Vagina (tissue), 2 donors: ENCODE data around the gene SCN8A. TPM values are rescaled to one million over a fixed set of nuclear protein-coding genes. Genes with fewer than 3 reads are reported as not detected.
A peak's percentile ranks its signal among the peaks of the same experiment; 100 is the strongest.

Experiments
- DNase-seq, 2 donors: peaks; one replicate each; pipeline ENCODE4 v3.0.0-alpha.2; 2017; ENCODE audit errors: extremely low spot score in 2 of 2
- H3K27ac ChIP-seq: fragments of 200-600 bp; sonication (generic); one replicate; pipeline ENCODE4 v1.5.1; 2019
- H3K27me3 ChIP-seq: fragments of 200-600 bp; sonication (generic); one replicate; pipeline ENCODE4 v1.5.1; 2019
- H3K36me3 ChIP-seq, 2 donors: fragments of 200-600 bp; sonication (generic); one replicate each; pipeline ENCODE4 v1.5.1; 2017 to 2019
- H3K4me1 ChIP-seq: fragments of 200-600 bp; sonication (generic); one replicate; pipeline ENCODE4 v1.5.1; 2019
- H3K4me3 ChIP-seq, 2 donors: fragments of 200-600 bp; sonication (generic); 1 replicate in 1 of 2; 2 replicates in 1 of 2; pipeline ENCODE4 v1.5.1; 2016 to 2019
- H3K9me3 ChIP-seq: fragments of 200-600 bp; sonication (generic); one replicate; pipeline ENCODE4 v1.5.1; 2019
- CTCF ChIP-seq, 3 experiments: fragments of 450-650 bp in 2 of 3; fragments of 200-600 bp in 1 of 3; sonication (generic) in 1 of 3; IDR thresholded peaks; one replicate each; pipeline ENCODE4 v1.5.1; 2017 to 2019; ENCODE audit warnings: antibody characterized with exemption in 3 of 3, mild to moderate bottlenecking in 2 of 3, moderate library complexity in 2 of 3
- POLR2A ChIP-seq, 2 donors: fragments of 450-650 bp; IDR thresholded peaks; one replicate each; pipeline ENCODE4 v1.6.1; 2017; ENCODE audit warnings: antibody characterized with exemption in 2 of 2, mild to moderate bottlenecking in 2 of 2, moderate library complexity in 2 of 2
- POLR2AphosphoS5 ChIP-seq, 2 donors: sonication (generic); formaldehyde crosslinking; IDR thresholded peaks; one replicate each; pipeline ENCODE4 v1.9.0; 2017; ENCODE audit warnings: antibody characterized with exemption in 2 of 2, mild to moderate bottlenecking in 2 of 2, low read depth in 1 of 2; ENCODE audit not compliant: insufficient read depth in 1 of 2
- intact Hi-C: fragments of 100-400 bp; cut with DNase I; formaldehyde crosslinking; loops from one replicate; pipeline ENCODE4 v1.15.1; 2023
- total RNA-seq: library from RNA; depleted of rRNA; stranded (reverse); fragments of >200 nt; gene quantifications from one replicate; pipeline ENCODE4 v1.2.3, GENCODE V29; 2016

The SCN8A gene
- total RNA-seq, 1 donor from 2014 or later, result 3.7 TPM

GRCh38 chr12:51850081-51850964 is 259.3 kb downstream of the SCN8A start:
- no peak overlapping the region for H3K4me3 ChIP-seq
- no peaks in the 10 kb centered on the region for H3K36me3 ChIP-seq
- peak overlapping the region; percentile 83 for H3K27ac ChIP-seq
- intact Hi-C loops, result no loop called here
- no peaks in the 10 kb centered on the region for H3K27me3 ChIP-seq
- peaks cover 45% of the 10 kb centered on the region for H3K4me1 ChIP-seq
- no peak for DNase-seq
- TF ChIP-seq POLR2AphosphoS5 (IDR thresholded peaks at IDR 0.05; ENCODE audit: insufficient read depth in 1 of 2, low read depth in 1 of 2) (no peak), CTCF (IDR thresholded peaks at IDR 0.05) (no peak), POLR2A (IDR thresholded peaks at IDR 0.05) (no peak)
- no peaks in the 10 kb centered on the region for H3K9me3 ChIP-seq

- no peak for DNase-seq
- Histone ChIP-seq H3K36me3 (no peaks in the 10 kb centered on the region), H3K9me3 (no peaks in the 10 kb centered on the region), H3K27ac (no peak overlapping the region), H3K4me1 (peaks cover 44% of the 10 kb centered on the region), H3K27me3 (no peaks in the 10 kb centered on the region), H3K4me3 (no peak overlapping the region)
- intact Hi-C loops, result no loop called here
- TF ChIP-seq POLR2A (IDR thresholded peaks at IDR 0.05) (no peak), POLR2AphosphoS5 (IDR thresholded peaks at IDR 0.05; ENCODE audit: insufficient read depth in 1 of 2, low read depth in 1 of 2) (no peak), CTCF (IDR thresholded peaks at IDR 0.05) (no peak)
These were observed 259.9 kb downstream of the SCN8A start for GRCh38 chr12:51850965-51851299.

GRCh38 chr12:51851413-51852124 is 260.5 kb downstream of the SCN8A start:
- Histone ChIP-seq H3K9me3 (no peaks in the 10 kb centered on the region), H3K36me3 (no peaks in the 10 kb centered on the region), H3K27me3 (no peaks in the 10 kb centered on the region), H3K4me1 (peaks cover 44% of the 10 kb centered on the region), H3K27ac (no peak overlapping the region), H3K4me3 (no peak overlapping the region)
- no peak for DNase-seq
- intact Hi-C loops, result no loop called here
- TF ChIP-seq POLR2AphosphoS5 (IDR thresholded peaks at IDR 0.05; ENCODE audit: insufficient read depth in 1 of 2, low read depth in 1 of 2) (no peak), POLR2A (IDR thresholded peaks at IDR 0.05) (no peak), CTCF (IDR thresholded peaks at IDR 0.05) (no peak)

GRCh38 chr12:51852404-51853137 is 261.5 kb downstream of the SCN8A start:
- H3K27me3 ChIP-seq, result no peaks in the 10 kb centered on the region
- H3K36me3 ChIP-seq, result no peaks in the 10 kb centered on the region
- intact Hi-C loops, result no loop called here
- no peak overlapping the region for H3K27ac ChIP-seq
- peaks cover 36% of the 10 kb centered on the region for H3K4me1 ChIP-seq
- no peak for DNase-seq
- no peaks in the 10 kb centered on the region for H3K9me3 ChIP-seq
- TF ChIP-seq CTCF (IDR thresholded peaks at IDR 0.05) (no peak), POLR2A (IDR thresholded peaks at IDR 0.05) (no peak), POLR2AphosphoS5 (IDR thresholded peaks at IDR 0.05; ENCODE audit: insufficient read depth in 1 of 2, low read depth in 1 of 2) (no peak)
- H3K4me3 ChIP-seq, result no peak overlapping the region
